Osteoblast (primary cell): Measurements from ENCODE around the gene CTTN. TPM values are rescaled to one million over a fixed set of nuclear protein-coding genes. Genes with fewer than 3 reads are reported as not detected.

ENCODE experiments used
- DNase-seq: peaks from one replicate; pipeline ENCODE4 v3.0.0; 2011; ENCODE audit warnings: low spot score, mixed read lengths; ENCODE audit not compliant: insufficient read length; ENCODE audit errors: missing footprints
- H2AFZ ChIP-seq: 2 replicates; pipeline ENCODE4 v1.6.0; 2011; ENCODE audit warnings: mild to moderate bottlenecking, low read length
- H3K27ac ChIP-seq: 2 replicates; pipeline ENCODE4 v1.5.1; 2011; ENCODE audit warnings: mild to moderate bottlenecking, low read depth, low read length, moderate library complexity
- H3K27me3 ChIP-seq: 2 replicates; pipeline ENCODE4 v1.6.0; 2012; ENCODE audit warnings: mild to moderate bottlenecking, control low read depth, inconsistent platforms, low read length, moderate library complexity; ENCODE audit not compliant: insufficient read depth
- H3K36me3 ChIP-seq: 2 replicates; pipeline ENCODE4 v1.5.1; 2011; ENCODE audit warnings: mild to moderate bottlenecking, low read length, control low read depth, moderate library complexity; ENCODE audit not compliant: insufficient read depth
- H3K4me1 ChIP-seq: 2 replicates; pipeline ENCODE4 v1.5.1; 2011; ENCODE audit warnings: mild to moderate bottlenecking, low read length, control low read depth, moderate library complexity; ENCODE audit not compliant: insufficient read depth
- H3K4me2 ChIP-seq: 2 replicates; pipeline ENCODE4 v1.6.0; 2011; ENCODE audit warnings: mild to moderate bottlenecking, low read length; ENCODE audit not compliant: insufficient read depth
- H3K4me3 ChIP-seq: fragments of 200-600 bp; sonication (generic); 3 replicates; pipeline ENCODE4 v1.5.1; 2012; ENCODE audit warnings: mild to moderate bottlenecking, low read length, inconsistent platforms; ENCODE audit not compliant: insufficient read depth
- H3K79me2 ChIP-seq: 2 replicates; pipeline ENCODE4 v1.6.0; 2012; ENCODE audit warnings: mild to moderate bottlenecking, low read length, control low read depth, inconsistent platforms; ENCODE audit not compliant: insufficient read depth
- H3K9me3 ChIP-seq: 2 replicates; pipeline ENCODE4 v1.5.1; 2011; ENCODE audit warnings: low read depth, low read length, control low read depth
- H4K20me1 ChIP-seq: 2 replicates; pipeline ENCODE4 v1.6.0; 2012; ENCODE audit warnings: mild to moderate bottlenecking, low read length, control low read depth; ENCODE audit not compliant: insufficient read depth
- CTCF ChIP-seq: IDR thresholded peaks from 2 replicates; pipeline ENCODE4 v1.5.1; 2011; ENCODE audit warnings: mild to moderate bottlenecking, low read depth, low read length, moderate library complexity; ENCODE audit errors: extremely low read depth
- total RNA-seq: library from RNA; depleted of rRNA; stranded (reverse); fragments of >200 nt; gene quantifications from 2 replicates; pipeline ENCODE4 v1.2.3, GENCODE V29; 2012

The CTTN gene
- total RNA-seq, 1 donor: 429 TPM

- no peak overlapping the region for H2AFZ ChIP-seq
- H3K9me3 ChIP-seq: no peaks in the 10 kb centered on the region
- TF ChIP-seq CTCF: no peak
- no peak overlapping the region for H3K4me3 ChIP-seq
- peaks cover 6% of the 10 kb centered on the region for H3K79me2 ChIP-seq
- H3K27ac ChIP-seq: no peak overlapping the region
- H3K36me3 ChIP-seq: peaks cover 60% of the 10 kb centered on the region
- DNase-seq: no peak
- no peak overlapping the region for H3K4me2 ChIP-seq
- no peaks in the 10 kb centered on the region for H3K4me1 ChIP-seq
- peaks cover 30% of the 10 kb centered on the region for H4K20me1 ChIP-seq
- H3K27me3 ChIP-seq: no peaks in the 10 kb centered on the region
Measured at GRCh38 chr11:70437111-70437784, 38.9 kb downstream of the CTTN start.

DNA sequence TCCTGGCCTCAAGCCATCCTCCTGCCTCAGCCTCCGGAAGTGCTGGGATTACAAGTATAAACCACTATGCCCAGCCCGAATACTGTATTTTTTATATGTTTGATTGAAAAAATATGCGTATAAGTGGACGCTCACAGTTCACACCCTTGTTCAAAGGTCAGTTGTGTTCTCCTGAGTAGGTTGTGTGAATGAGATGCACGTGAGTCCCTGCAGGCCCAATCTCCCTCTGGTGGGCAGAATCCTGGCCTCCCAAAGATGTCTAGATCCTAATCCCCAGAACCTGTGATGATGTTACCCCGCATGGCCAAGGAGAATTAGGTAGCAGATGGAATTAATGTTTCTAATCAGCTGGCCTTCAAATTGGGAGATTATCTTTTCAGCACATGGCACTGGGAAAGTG, 41.9 kb downstream of the CTTN start:
- Histone ChIP-seq H2AFZ (no peak overlapping the region), H3K9me3 (no peaks in the 10 kb centered on the region), H3K4me2 (no peak overlapping the region), H3K4me1 (no peaks in the 10 kb centered on the region), H4K20me1 (peaks cover 15% of the 10 kb centered on the region), H3K27ac (no peak overlapping the region), H3K36me3 (peaks cover 30% of the 10 kb centered on the region), H3K79me2 (no peaks in the 10 kb centered on the region), H3K4me3 (no peak overlapping the region), H3K27me3 (no peaks in the 10 kb centered on the region)
- no peak for DNase-seq
- TF ChIP-seq CTCF: no peak

- no peak for TF ChIP-seq CTCF
- Histone ChIP-seq H3K4me1 (no peaks in the 10 kb centered on the region), H2AFZ (no peak overlapping the region)
Measured at GRCh38 chr11:70443773-70444030, 45.4 kb downstream of the CTTN start.

DNA sequence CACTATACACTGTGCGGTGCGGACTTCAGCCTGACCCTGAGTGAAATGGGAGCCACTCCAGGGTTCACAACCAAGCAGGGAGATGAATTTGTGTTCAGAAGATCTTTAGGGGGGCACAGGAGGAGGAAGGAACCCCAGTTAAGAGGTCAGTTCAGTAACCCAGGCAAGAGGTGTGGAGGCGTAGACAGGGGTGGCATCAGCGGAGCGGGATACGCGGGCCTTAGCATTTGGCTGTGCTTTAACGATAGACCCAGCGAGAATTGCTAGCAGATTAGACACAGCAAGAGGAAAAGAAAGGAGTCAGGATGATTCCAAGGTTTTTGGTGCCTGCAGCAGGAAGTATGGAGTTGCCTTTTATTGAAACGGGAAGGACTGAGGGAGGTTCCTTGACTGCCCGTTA, 46.8 kb downstream of the CTTN start:
- Histone ChIP-seq H3K79me2 (no peaks in the 10 kb centered on the region), H3K27ac (no peak overlapping the region), H3K27me3 (no peaks in the 10 kb centered on the region), H3K4me1 (no peaks in the 10 kb centered on the region), H3K4me2 (no peak overlapping the region), H3K36me3 (no peaks in the 10 kb centered on the region), H4K20me1 (no peaks in the 10 kb centered on the region), H3K9me3 (peaks cover 3% of the 10 kb centered on the region), H3K4me3 (no peak overlapping the region), H2AFZ (no peak overlapping the region)
- DNase-seq: no peak
- no peak for TF ChIP-seq CTCF

More at GRCh38 chr11:70443773-70444030, 45.4 kb downstream of the CTTN start:
- Histone ChIP-seq H4K20me1 (no peaks in the 10 kb centered on the region), H3K4me3 (no peak overlapping the region), H3K36me3 (no peaks in the 10 kb centered on the region), H3K27ac (no peak overlapping the region), H3K4me2 (no peak overlapping the region), H3K27me3 (no peaks in the 10 kb centered on the region), H3K9me3 (no peaks in the 10 kb centered on the region), H3K79me2 (no peaks in the 10 kb centered on the region)
- no peak for DNase-seq
